CD14-positive monocyte (primary cell): ENCODE data around the gene SSTR3. TPM values are rescaled to one million over a fixed set of nuclear protein-coding genes. Genes with fewer than 3 reads are reported as not detected.
A peak's percentile ranks its signal among the peaks of the same experiment; 100 is the strongest.

Source experiments
- DNase-seq, 3 donors: peaks; one replicate each; pipeline ENCODE4 v3.0.0-alpha.2; 2011 to 2022
- H2AFZ ChIP-seq: 2 replicates; pipeline ENCODE4 v1.6.0; 2012; ENCODE audit warnings: mild to moderate bottlenecking, low read depth, low read length, inconsistent platforms; ENCODE audit not compliant: insufficient read depth, poor library complexity, severe bottlenecking
- H3K27ac ChIP-seq, 2 donors: 1 replicate in 1 of 2; 2 replicates in 1 of 2; pipeline ENCODE4 v1.5.1; 2012 to 2013; ENCODE audit warnings: low read length in 2 of 2, control low read depth in 1 of 2, inconsistent platforms in 1 of 2, low read depth in 1 of 2, mild to moderate bottlenecking in 1 of 2
- H3K27me3 ChIP-seq, 2 donors: one replicate each; pipeline versions ENCODE4 v1.6.0 to v1.6.1; 2011 to 2013; ENCODE audit warnings: low read length in 2 of 2; ENCODE audit not compliant: control insufficient read depth in 2 of 2, insufficient read depth in 2 of 2
- H3K36me3 ChIP-seq, 2 donors: replicated peaks in 1 of 2; 1 replicate in 1 of 2; 2 replicates in 1 of 2; pipeline versions ENCODE4 v1.5.1 to v1.6.1; 2012 to 2013; ENCODE audit warnings: low read length in 2 of 2, control low read depth in 1 of 2, inconsistent platforms in 1 of 2, mild to moderate bottlenecking in 1 of 2; ENCODE audit not compliant: insufficient read depth in 2 of 2, control insufficient read depth in 1 of 2
- H3K4me1 ChIP-seq, 2 donors: 1 replicate in 1 of 2; 2 replicates in 1 of 2; pipeline versions ENCODE4 v1.5.1 to v1.6.1; 2012 to 2013; ENCODE audit warnings: low read length in 2 of 2, control low read depth in 1 of 2, inconsistent platforms in 1 of 2, mild to moderate bottlenecking in 1 of 2, moderate library complexity in 1 of 2; ENCODE audit not compliant: insufficient read depth in 2 of 2, control insufficient read depth in 1 of 2
- H3K4me2 ChIP-seq: replicated peaks from 2 replicates; pipeline ENCODE3; 2012; ENCODE audit warnings: low read length, moderate library complexity, mild to moderate bottlenecking; ENCODE audit not compliant: poor library complexity, severe bottlenecking; ENCODE audit errors: extremely low read depth
- H3K4me3 ChIP-seq, 3 experiments: fragments of 200-600 bp in 1 of 3; sonication (generic) in 1 of 3; replicated peaks in 1 of 3; 1 replicate in 2 of 3; 2 replicates in 1 of 3; pipeline ENCODE4 v1.5.1; 2011 to 2013; ENCODE audit warnings: low read length in 3 of 3, mild to moderate bottlenecking in 3 of 3, control low read depth in 2 of 3, low read depth in 2 of 3, inconsistent platforms in 1 of 3, moderate library complexity in 1 of 3
- H3K79me2 ChIP-seq: 2 replicates; pipeline ENCODE4 v1.6.0; 2012; ENCODE audit warnings: mild to moderate bottlenecking, control low read depth, inconsistent platforms, low read length, moderate library complexity; ENCODE audit not compliant: insufficient read depth
- H3K9ac ChIP-seq: 2 replicates; pipeline ENCODE4 v1.6.0; 2017; ENCODE audit warnings: low read length, mild to moderate bottlenecking; ENCODE audit not compliant: insufficient read depth, poor library complexity, severe bottlenecking
- H3K9me3 ChIP-seq, 2 donors: replicated peaks in 1 of 2; 1 replicate in 1 of 2; 2 replicates in 1 of 2; pipeline versions ENCODE4 v1.5.1 to v1.6.1; 2012 to 2013; ENCODE audit warnings: low read length in 2 of 2, control low read depth in 1 of 2; ENCODE audit not compliant: control insufficient read depth in 1 of 2, insufficient read depth in 1 of 2
- H4K20me1 ChIP-seq: 2 replicates; pipeline ENCODE4 v1.6.0; 2012; ENCODE audit warnings: mild to moderate bottlenecking, low read length, control low read depth, moderate library complexity; ENCODE audit not compliant: insufficient read depth
- H3K27ac Mint-ChIP-seq, 7 donors: one replicate each; pipeline ENCODE4 v1.8.0; 2020; ENCODE audit warnings: mild to moderate bottlenecking in 7 of 7, mixed read lengths in 7 of 7, moderate library complexity in 6 of 7, inconsistent platforms in 2 of 7
- H3K27me3 Mint-ChIP-seq, 3 donors: one replicate each; pipeline ENCODE4 v1.8.0; 2021 to 2022; ENCODE audit warnings: low read depth in 3 of 3, mild to moderate bottlenecking in 3 of 3, mixed read lengths in 3 of 3, moderate library complexity in 3 of 3, inconsistent platforms in 1 of 3
- H3K36me3 Mint-ChIP-seq, 2 donors: one replicate each; pipeline ENCODE4 v1.8.0; 2020; ENCODE audit warnings: mixed read lengths in 2 of 2, inconsistent platforms in 1 of 2, mild to moderate bottlenecking in 1 of 2
- H3K4me1 Mint-ChIP-seq: one replicate; pipeline ENCODE4 v1.8.0; 2020; ENCODE audit warnings: mild to moderate bottlenecking, mixed read lengths
- H3K4me3 Mint-ChIP-seq, 2 donors: one replicate each; pipeline ENCODE4 v1.8.0; 2020; ENCODE audit warnings: mild to moderate bottlenecking in 2 of 2, mixed read lengths in 2 of 2, moderate library complexity in 1 of 2
- H3K9me3 Mint-ChIP-seq, 7 donors: one replicate each; pipeline ENCODE4 v1.8.0; 2020 to 2022; ENCODE audit warnings: mixed read lengths in 7 of 7, mild to moderate bottlenecking in 6 of 7, moderate library complexity in 6 of 7, inconsistent platforms in 2 of 7
- CTCF ChIP-seq: fragments of 200-600 bp; IDR thresholded peaks from one replicate; pipeline ENCODE4 v1.8.0; 2022; ENCODE audit warnings: antibody characterized with exemption, mild to moderate bottlenecking
- WGBS: methylation state at CpG from one replicate; pipeline ENCODE4 v1.1.5; 2013; ENCODE audit warnings: missing lambda C conversion rate; ENCODE audit not compliant: insufficient coverage; 5-methylcytosine and 5-hydroxymethylcytosine counted together
- intact Hi-C, 2 donors: fragments of 100-400 bp; cut with micrococcal nuclease; formaldehyde crosslinking; loops; one replicate each; pipeline versions ENCODE4 v1.15.0 to v1.15.1; 2023
- polyA plus RNA-seq, 3 donors: library from polyadenylated mRNA; depleted of rRNA in 1 of 3; unstranded in 2 of 3; stranded (reverse) in 1 of 3; fragments of 300-500 nt in 2 of 3; fragments of >200 nt in 1 of 3; fragmentation: Illumina TruSeq in 2 of 3; gene quantifications; 1 replicate in 2 of 3; 2 replicates in 1 of 3; pipeline ENCODE4 v1.2.3, GENCODE V29; 2012 to 2021

SSTR3 gene
- polyA plus RNA-seq, 3 donors = 0.04 TPM; not detected in 2

GRCh38 chr22:37226514-37226913, 14.2 kb upstream of the SSTR3 start:
- peaks cover 45% of the 10 kb centered on the region for H3K79me2 ChIP-seq
- DNase-seq = no peak
- peaks cover 56 to 71% of the 10 kb centered on the region in 2 donors for H3K36me3 Mint-ChIP-seq
- no peak overlapping the region for H3K4me3 ChIP-seq
- WGBS = 95% methylated on average over 9 of the region's 14 CpGs
- peaks cover 0 to 2% (median 0%) of the 10 kb centered on the region in 3 donors for H3K27me3 Mint-ChIP-seq
- H3K4me3 Mint-ChIP-seq = no peak overlapping the region
- no peak overlapping the region for H3K9ac ChIP-seq
- no peaks in the 10 kb centered on the region for H3K9me3 ChIP-seq
- H3K27me3 ChIP-seq = no peaks in the 10 kb centered on the region
- no peak overlapping the region for H2AFZ ChIP-seq
- TF ChIP-seq CTCF = no peak
- H3K4me1 Mint-ChIP-seq = peaks cover 88% of the 10 kb centered on the region
- H3K4me2 ChIP-seq = no peak overlapping the region
- peaks cover 43 to 50% of the 10 kb centered on the region in 2 donors for H3K36me3 ChIP-seq
- peaks cover 83 to 92% of the 10 kb centered on the region in 2 donors for H3K4me1 ChIP-seq
- peak overlapping the region in 1 of 2 donors; percentile 29 for H3K27ac ChIP-seq
- H4K20me1 ChIP-seq = peaks cover 51% of the 10 kb centered on the region
- peaks cover 0 to 7% (median 3%) of the 10 kb centered on the region in 7 donors for H3K9me3 Mint-ChIP-seq
- peak overlapping the region in 3 of 7 donors; percentile 81 to 86 (median 85) for H3K27ac Mint-ChIP-seq
- intact Hi-C loops = no loop called here

- intact Hi-C loops = no loop called here
- Histone ChIP-seq H3K9me3 (no peaks in the 10 kb centered on the region), H3K36me3 (peaks cover 38 to 46% of the 10 kb centered on the region in 2 donors), H3K27ac (peak overlapping the region; percentile 10 to 29), H4K20me1 (peaks cover 47% of the 10 kb centered on the region), H3K4me2 (no peak overlapping the region), H3K9ac (no peak overlapping the region), H3K79me2 (peaks cover 44% of the 10 kb centered on the region), H3K4me3 (no peak overlapping the region), H3K4me1 (peaks cover 79 to 92% of the 10 kb centered on the region in 2 donors), H2AFZ (no peak overlapping the region), H3K27me3 (no peaks in the 10 kb centered on the region)
- no peak for DNase-seq
- peaks cover 0 to 9% (median 4%) of the 10 kb centered on the region in 7 donors for H3K9me3 Mint-ChIP-seq
- H3K4me3 Mint-ChIP-seq = no peak overlapping the region
- H3K4me1 Mint-ChIP-seq = peaks cover 88% of the 10 kb centered on the region
- peaks cover 0 to 2% (median 0%) of the 10 kb centered on the region in 3 donors for H3K27me3 Mint-ChIP-seq
- peaks cover 53 to 71% of the 10 kb centered on the region in 2 donors for H3K36me3 Mint-ChIP-seq
- peak overlapping the region in 6 of 7 donors; percentile 66 to 86 (median 83) for H3K27ac Mint-ChIP-seq
- WGBS = 78% methylated on average over 4 of the region's 4 CpGs
- no peak for TF ChIP-seq CTCF
These were observed 13.8 kb upstream of the SSTR3 start for GRCh38 chr22:37226087-37226486.
